GM20000 (cell line): ENCODE results near the gene TDRD7.

ENCODE experiments used
- DNase-seq: peaks from one replicate; pipeline ENCODE4 v3.0.0; 2012; ENCODE audit warnings: low spot score
- CTCF ChIP-seq: IDR thresholded peaks from 2 replicates; pipeline ENCODE4 v1.5.1; 2012; ENCODE audit warnings: mild to moderate bottlenecking, control low read depth; ENCODE audit errors: extremely low read depth, missing control alignments

The TDRD7 gene

GRCh38 chr9:97500263-97500662 lies 88.4 kb downstream of the TDRD7 start:
- no peak for TF ChIP-seq CTCF
- peak; percentile 35 for DNase-seq

- no peak for DNase-seq
- no peak for TF ChIP-seq CTCF
Measured at GRCh38 chr9:97500765-97501176, 88.9 kb downstream of the TDRD7 start.

- TF ChIP-seq CTCF = peak; percentile 18
Measured at GRCh38 chr9:97501177-97501971, 89.5 kb downstream of the TDRD7 start, which contains the start of gene TMOD1. Gene TMOD1, plus strand, starts transcription at chr9:97501666. Its CDS starts 22,523 bp downstream, at chr9:97524189.

GRCh38 chr9:97501972-97502221 lies 90.0 kb downstream of the TDRD7 start:
- no peak for DNase-seq
- TF ChIP-seq CTCF = no peak

More at GRCh38 chr9:97501177-97501971, 89.5 kb downstream of the TDRD7 start, which contains the start of gene TMOD1:
- DNase-seq = peak; percentile 98

GRCh38 chr9:97502222-97502983 lies 90.5 kb downstream of the TDRD7 start:
- no peak for TF ChIP-seq CTCF

GRCh38 chr9:97502984-97503861 lies 91.3 kb downstream of the TDRD7 start:
- DNase-seq = peak; percentile 39
- no peak for TF ChIP-seq CTCF

More at GRCh38 chr9:97502222-97502983, 90.5 kb downstream of the TDRD7 start:
- DNase-seq = peak; percentile 60
